DND-41 (cell line): ENCODE measurements around the gene FRMD3.

ENCODE experiments used
- ATAC-seq: fragments of 200-7000 bp; cut with Tn5 transposase; 3 replicates; pipeline ENCODE4 v1.9.1; 2021; ENCODE audit warnings: low read depth; ENCODE audit not compliant: insufficient read depth
- DNase-seq: peaks from one replicate; pipeline ENCODE4 v3.0.0-alpha.2; 2020
- H2AFZ ChIP-seq: 2 replicates; pipeline ENCODE4 v1.6.0; 2012; ENCODE audit warnings: low read depth, low read length
- H3K27ac ChIP-seq: 2 replicates; pipeline ENCODE4 v1.5.1; 2012; ENCODE audit warnings: low read length, inconsistent platforms
- H3K27me3 ChIP-seq: fragments of 200-600 bp; sonication (generic); 2 replicates; pipeline ENCODE4 v1.6.0; 2012; ENCODE audit warnings: low read length, mild to moderate bottlenecking, inconsistent platforms; ENCODE audit not compliant: insufficient read depth, poor library complexity
- H3K36me3 ChIP-seq: 2 replicates; pipeline ENCODE4 v1.5.1; 2012; ENCODE audit warnings: low read length, inconsistent platforms; ENCODE audit not compliant: insufficient read depth
- H3K4me1 ChIP-seq: 2 replicates; pipeline ENCODE4 v1.5.1; 2012; ENCODE audit warnings: mild to moderate bottlenecking, low read length; ENCODE audit not compliant: insufficient read depth
- H3K4me2 ChIP-seq: 2 replicates; pipeline ENCODE4 v1.6.0; 2012; ENCODE audit warnings: mild to moderate bottlenecking, moderate library complexity, low read length, inconsistent platforms; ENCODE audit not compliant: insufficient read depth
- H3K4me3 ChIP-seq, 2 experiments: fragments of 200-600 bp in 1 of 2; shearing (Covaris generic) in 1 of 2; 2 replicates each; pipeline ENCODE4 v1.5.1; 2012 to 2016; ENCODE audit warnings: inconsistent platforms in 2 of 2, low read length in 2 of 2, mild to moderate bottlenecking in 2 of 2, low read depth in 1 of 2, moderate library complexity in 1 of 2
- H3K79me2 ChIP-seq: 2 replicates; pipeline ENCODE4 v1.6.0; 2012; ENCODE audit warnings: low read length, inconsistent platforms; ENCODE audit not compliant: insufficient read depth
- H3K9ac ChIP-seq: 2 replicates; pipeline ENCODE4 v1.6.0; 2012; ENCODE audit warnings: low read depth, mild to moderate bottlenecking, inconsistent platforms, low read length, moderate library complexity
- H3K9me3 ChIP-seq: 2 replicates; pipeline ENCODE4 v1.5.1; 2012; ENCODE audit warnings: low read length, moderate library complexity, mild to moderate bottlenecking, inconsistent platforms; ENCODE audit not compliant: insufficient read depth, severe bottlenecking
- H4K20me1 ChIP-seq: 2 replicates; pipeline ENCODE4 v1.6.0; 2012; ENCODE audit warnings: low read length; ENCODE audit not compliant: insufficient read depth
- CTCF ChIP-seq: IDR thresholded peaks from 2 replicates; pipeline ENCODE4 v1.5.1; 2012; ENCODE audit warnings: borderline replicate concordance, low read length, moderate library complexity, mild to moderate bottlenecking; ENCODE audit not compliant: poor library complexity, severe bottlenecking; ENCODE audit errors: extremely low read depth
- EZH2 ChIP-seq: IDR thresholded peaks from 3 replicates; pipeline ENCODE4 v1.6.1; 2012; ENCODE audit warnings: borderline replicate concordance, low read depth, mild to moderate bottlenecking, moderate library complexity, low read length, inconsistent platforms; ENCODE audit not compliant: severe bottlenecking

Gene FRMD3

GRCh38 chr9:83473488-83473971 is 64.7 kb downstream of the FRMD3 start:
- no peak overlapping the region for H3K4me3 ChIP-seq
- no peaks in the 10 kb centered on the region for H3K79me2 ChIP-seq
- no peaks in the 10 kb centered on the region for H3K36me3 ChIP-seq
- TF ChIP-seq CTCF (no peak), EZH2 (no peak)
- H3K27ac ChIP-seq = no peak overlapping the region
- no peaks in the 10 kb centered on the region for H3K27me3 ChIP-seq
- H3K9me3 ChIP-seq = no peaks in the 10 kb centered on the region
- no peak overlapping the region for H3K9ac ChIP-seq
- H2AFZ ChIP-seq = no peak overlapping the region
- H3K4me2 ChIP-seq = no peak overlapping the region
- H3K4me1 ChIP-seq = no peaks in the 10 kb centered on the region
- H4K20me1 ChIP-seq = no peaks in the 10 kb centered on the region
- DNase-seq = no peak
- ATAC-seq = no peak

GRCh38 chr9:83472764-83473163 is 65.4 kb downstream of the FRMD3 start:
- Histone ChIP-seq H3K27ac (no peak overlapping the region), H3K4me2 (no peak overlapping the region), H3K4me3 (no peak overlapping the region), H3K4me1 (no peaks in the 10 kb centered on the region), H3K36me3 (no peaks in the 10 kb centered on the region), H3K9me3 (no peaks in the 10 kb centered on the region), H4K20me1 (no peaks in the 10 kb centered on the region), H3K79me2 (no peaks in the 10 kb centered on the region), H3K9ac (no peak overlapping the region), H2AFZ (no peak overlapping the region), H3K27me3 (no peaks in the 10 kb centered on the region)
- DNase-seq (no peak), ATAC-seq (no peak)
- TF ChIP-seq EZH2 (no peak), CTCF (no peak)

GRCh38 chr9:83472221-83472665 is 66.0 kb downstream of the FRMD3 start:
- no peak for DNase-seq
- no peaks in the 10 kb centered on the region for H3K4me1 ChIP-seq
- no peak overlapping the region for H3K4me3 ChIP-seq
- no peaks in the 10 kb centered on the region for H3K79me2 ChIP-seq
- no peaks in the 10 kb centered on the region for H3K36me3 ChIP-seq
- H3K9me3 ChIP-seq = no peaks in the 10 kb centered on the region
- no peak overlapping the region for H3K27ac ChIP-seq
- H2AFZ ChIP-seq = no peak overlapping the region
- no peak for TF ChIP-seq CTCF
- no peak for TF ChIP-seq EZH2
- no peak for ATAC-seq
- H3K9ac ChIP-seq = no peak overlapping the region
- no peaks in the 10 kb centered on the region for H3K27me3 ChIP-seq
- H4K20me1 ChIP-seq = no peaks in the 10 kb centered on the region
- H3K4me2 ChIP-seq = no peak overlapping the region

- Histone ChIP-seq H3K79me2 (no peaks in the 10 kb centered on the region), H3K4me2 (no peak overlapping the region), H2AFZ (no peak overlapping the region), H3K4me1 (no peaks in the 10 kb centered on the region), H3K4me3 (no peak overlapping the region), H3K9me3 (no peaks in the 10 kb centered on the region), H3K36me3 (no peaks in the 10 kb centered on the region), H3K27ac (no peak overlapping the region), H3K27me3 (no peaks in the 10 kb centered on the region), H4K20me1 (no peaks in the 10 kb centered on the region), H3K9ac (no peak overlapping the region)
- ATAC-seq (no peak), DNase-seq (no peak)
- no peak for TF ChIP-seq CTCF
- no peak for TF ChIP-seq EZH2
Measured at GRCh38 chr9:83471241-83471640, 67.0 kb downstream of the FRMD3 start.
